GM12878 (cell line): ENCODE measurements around the gene PRSS16. TPM values are rescaled to one million over a fixed set of nuclear protein-coding genes. Genes with fewer than 3 reads are reported as not detected.

Experiments
- ATAC-seq: fragments of 200-7000 bp; cut with Tn5 transposase; 3 replicates; pipeline ENCODE4 v1.9.1; 2020; ENCODE audit warnings: mild to moderate bottlenecking, moderate library complexity
- BruUV-seq: library from RNA; stranded (reverse); fragments of 400-500 nt; replicated peaks from 2 replicates; lab custom pipeline; 2021; lab: Mats Ljungman, UMichigan
- CTCF ChIA-PET: fragments of 300-600 bp; sonication (Branson Sonifier 250); formaldehyde crosslinking; extraction: SDS; loops from one replicate; lab custom pipeline; 2021; ENCODE audit warnings: inconsistent platforms; lab: Yijun Ruan, JAX
- POLR2A ChIA-PET: fragments of 350-600 bp; formaldehyde crosslinking; extraction: SDS; loops from one replicate; lab custom pipeline; 2021; ENCODE audit warnings: inconsistent platforms; lab: Charles Lee
- RAD21 ChIA-PET: fragments of 300-600 bp; sonication (Branson Sonifier 250); formaldehyde crosslinking; loops from one replicate; lab custom pipeline; 2023; ENCODE audit warnings: antibody characterized with exemption; ENCODE audit not compliant: unreplicated experiment; lab: Charles Lee
- SMC1A ChIA-PET: fragments of 300-600 bp; sonication (Branson Sonifier 250); formaldehyde crosslinking; loops from one replicate; lab custom pipeline; 2023; ENCODE audit not compliant: unreplicated experiment, uncharacterized antibody; lab: Charles Lee
- DNase-seq: peaks from one replicate; pipeline ENCODE4 v3.0.0-alpha.2; 2011; ENCODE audit warnings: low read depth, low spot score
- FAIRE-seq: peaks from 3 replicates; lab custom pipeline; 2011; peaks lifted over from hg19 to GRCh38; lab: Jason Lieb, UNC
- H2AFZ ChIP-seq: 2 replicates; pipeline ENCODE4 v1.6.0; 2011; ENCODE audit warnings: low read depth, low read length, control low read depth; ENCODE audit not compliant: control insufficient read depth
- H3K27ac ChIP-seq: 2 replicates; pipeline ENCODE4 v1.5.1; 2011; ENCODE audit warnings: control low read depth; ENCODE audit not compliant: control insufficient read depth, insufficient read depth
- H3K27me3 ChIP-seq, 2 experiments: replicated peaks in 1 of 2; 2 replicates each; pipeline versions ENCODE4 v1.6.0 to v1.6.1; 2011; ENCODE audit warnings: low read length in 1 of 2; ENCODE audit not compliant: control insufficient read depth in 2 of 2, insufficient read depth in 2 of 2
- H3K36me3 ChIP-seq, 2 experiments: 2 replicates each; pipeline ENCODE4 v1.5.1; 2011; ENCODE audit warnings: low read length in 1 of 2; ENCODE audit not compliant: control insufficient read depth in 2 of 2, insufficient read depth in 2 of 2
- H3K4me1 ChIP-seq: 2 replicates; pipeline ENCODE4 v1.6.1; 2011; ENCODE audit warnings: mild to moderate bottlenecking, low read length, moderate library complexity, mixed read lengths; ENCODE audit not compliant: control insufficient read depth, insufficient read depth
- H3K4me2 ChIP-seq: 2 replicates; pipeline ENCODE4 v1.6.0; 2011; ENCODE audit warnings: control low read depth; ENCODE audit not compliant: control insufficient read depth, insufficient read depth
- H3K4me3 ChIP-seq: fragments of 200-600 bp; sonication (generic); 2 replicates; pipeline ENCODE4 v1.5.1; 2016
- H3K79me2 ChIP-seq: 2 replicates; pipeline ENCODE4 v1.6.0; 2011; ENCODE audit warnings: low read length; ENCODE audit not compliant: control insufficient read depth, insufficient read depth
- H3K9ac ChIP-seq: 2 replicates; pipeline ENCODE4 v1.8.0; 2011; ENCODE audit warnings: low read length, control low read depth, mixed read lengths; ENCODE audit not compliant: control insufficient read depth, insufficient read depth
- H3K9me3 ChIP-seq: replicated peaks from 3 replicates; pipeline ENCODE4 v1.5.1; 2011; ENCODE audit warnings: mild to moderate bottlenecking, low read length; ENCODE audit not compliant: control insufficient read depth, insufficient read depth
- H4K20me1 ChIP-seq: 2 replicates; pipeline ENCODE4 v1.6.0; 2011; ENCODE audit not compliant: control insufficient read depth, insufficient read depth
- BACH1 ChIP-seq: fragments of 450-650 bp; IDR thresholded peaks from 2 replicates; pipeline ENCODE4 v1.6.1; 2017; ENCODE audit warnings: mild to moderate bottlenecking, borderline replicate concordance
- CBFB ChIP-seq: IDR thresholded peaks from 2 replicates; pipeline ENCODE4 v1.6.1; 2016; ENCODE audit warnings: antibody characterized with exemption, low read depth
- IKZF2 ChIP-seq, 2 experiments: fragments of 450-650 bp; IDR thresholded peaks; 2 replicates each; pipeline ENCODE4 v1.6.1; 2017; ENCODE audit warnings: mild to moderate bottlenecking in 2 of 2, moderate library complexity in 2 of 2
- PML ChIP-seq: IDR thresholded peaks from 2 replicates; pipeline ENCODE4 v1.6.1; 2012; ENCODE audit warnings: low read length, inconsistent platforms
- SREBF2 ChIP-seq: IDR thresholded peaks from 2 replicates; pipeline ENCODE4 v1.6.1; 2012; ENCODE audit warnings: mild to moderate bottlenecking, low read length
- TAF1 ChIP-seq: IDR thresholded peaks from 2 replicates; pipeline ENCODE4 v1.6.1; 2011; ENCODE audit warnings: mild to moderate bottlenecking, low read depth, low read length, borderline replicate concordance
- TCF7 ChIP-seq: IDR thresholded peaks from 2 replicates; pipeline ENCODE4 v1.6.1; 2014; ENCODE audit warnings: antibody characterized with exemption, borderline replicate concordance
- ZNF24 ChIP-seq: fragments of 450-650 bp; IDR thresholded peaks from 2 replicates; pipeline ENCODE4 v1.6.1; 2017; ENCODE audit warnings: antibody characterized with exemption, mild to moderate bottlenecking
- ZNF274 ChIP-seq: IDR thresholded peaks from one replicate; pipeline ENCODE4 v1.8.0; 2011; ENCODE audit not compliant: insufficient read length, insufficient read depth
- WGBS: methylation state at CpG from one replicate; pipeline ENCODE4 v1.1.6; 2016; ENCODE audit warnings: low lambda C conversion rate; ENCODE audit not compliant: insufficient replicate concordance, insufficient coverage; ENCODE audit errors: missing lambda C conversion rate; 5-methylcytosine and 5-hydroxymethylcytosine counted together
- in situ Hi-C: fragments of 300-500 bp; cut with MboI; formaldehyde crosslinking; loops from 9 replicates; pipeline ENCODE4 v1.14.3; 2018; ENCODE audit warnings: mixed read lengths
- intact Hi-C: fragments of 100-400 bp; cut with micrococcal nuclease; formaldehyde crosslinking; loops from one replicate; pipeline ENCODE4 v1.14.2; 2022; ENCODE audit not compliant: unreplicated experiment
- polyA plus RNA-seq, 11 experiments: library from polyadenylated mRNA; depleted of rRNA in 4 of 11; unstranded in 6 of 11; stranded (reverse) in 5 of 11; fragments of >200 nt; fragmentation: Nextera tagmentation in 4 of 11; fragmentation: Illumina TruSeq in 1 of 11; extraction: Ambion mirVana in 4 of 11; extraction: Trizol in 1 of 11; gene quantifications; 1 replicate in 1 of 11; 2 replicates in 10 of 11; pipeline versions ENCODE4 v1.2.1 to v1.2.3, GENCODE V29; 2011 to 2016; ENCODE audit warnings: inconsistent platforms in 2 of 11, missing spikeins in 2 of 11, low read depth in 1 of 11
- total RNA-seq, 4 experiments: library from RNA; depleted of rRNA in 3 of 4; stranded (reverse); fragments of >200 nt in 3 of 4; fragmentation: Illumina TruSeq in 1 of 4; extraction: Trizol in 1 of 4; gene quantifications; 2 replicates each; pipeline versions ENCODE4 v1.2.1 to v1.2.3, GENCODE V29; 2013 to 2021
- TF ChIP-seq, protein P1 (sequence below): fragments of 450-650 bp; IDR thresholded peaks from 2 replicates; pipeline ENCODE4 v1.6.1; 2018; ENCODE audit warnings: borderline replicate concordance, mild to moderate bottlenecking; ENCODE audit not compliant: partially characterized antibody

The PRSS16 gene
- total and polyA plus RNA-seq, 10 of the 15 experiments (the other 5 are each of a cell fraction or from before 2014, with no cell fraction given), result 2.1 to 12.8 (median 6.6) TPM

DNA sequence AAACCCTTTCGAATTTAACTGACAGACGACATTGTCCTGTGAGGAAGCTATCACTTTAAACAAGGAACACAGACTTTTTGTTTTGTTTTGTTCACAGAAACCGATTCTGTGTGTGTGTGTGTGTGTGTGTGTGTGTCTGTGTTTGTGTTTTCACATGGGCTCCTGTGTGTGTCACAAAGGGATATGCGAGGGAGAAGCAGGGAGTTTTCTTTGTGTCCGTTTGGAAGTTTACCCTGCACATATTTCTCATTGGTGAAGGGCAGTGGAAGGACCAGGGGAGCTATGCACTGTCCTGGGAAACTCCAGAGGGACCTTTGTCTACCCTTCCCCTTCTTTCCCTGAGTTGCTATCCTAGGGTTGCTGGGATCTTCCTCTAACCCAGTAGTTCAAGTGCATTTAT lies 46.9 kb downstream of the PRSS16 start (continued):
- TF ChIP-seq, protein P1, sequence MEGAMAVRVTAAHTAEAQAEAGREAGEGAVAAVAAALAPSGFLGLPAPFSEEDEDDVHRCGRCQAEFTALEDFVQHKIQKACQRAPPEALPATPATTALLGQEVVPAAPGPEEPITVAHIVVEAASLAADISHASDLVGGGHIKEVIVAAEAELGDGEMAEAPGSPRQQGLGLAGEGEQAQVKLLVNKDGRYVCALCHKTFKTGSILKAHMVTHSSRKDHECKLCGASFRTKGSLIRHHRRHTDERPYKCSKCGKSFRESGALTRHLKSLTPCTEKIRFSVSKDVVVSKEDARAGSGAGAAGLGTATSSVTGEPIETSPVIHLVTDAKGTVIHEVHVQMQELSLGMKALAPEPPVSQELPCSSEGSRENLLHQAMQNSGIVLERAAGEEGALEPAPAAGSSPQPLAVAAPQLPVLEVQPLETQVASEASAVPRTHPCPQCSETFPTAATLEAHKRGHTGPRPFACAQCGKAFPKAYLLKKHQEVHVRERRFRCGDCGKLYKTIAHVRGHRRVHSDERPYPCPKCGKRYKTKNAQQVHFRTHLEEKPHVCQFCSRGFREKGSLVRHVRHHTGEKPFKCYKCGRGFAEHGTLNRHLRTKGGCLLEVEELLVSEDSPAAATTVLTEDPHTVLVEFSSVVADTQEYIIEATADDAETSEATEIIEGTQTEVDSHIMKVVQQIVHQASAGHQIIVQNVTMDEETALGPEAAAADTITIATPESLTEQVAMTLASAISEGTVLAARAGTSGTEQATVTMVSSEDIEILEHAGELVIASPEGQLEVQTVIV, result no peak
- TF ChIP-seq TCF7 (no peak), PML (no peak), CBFB (no peak), ZNF274 (no peak)

DNA sequence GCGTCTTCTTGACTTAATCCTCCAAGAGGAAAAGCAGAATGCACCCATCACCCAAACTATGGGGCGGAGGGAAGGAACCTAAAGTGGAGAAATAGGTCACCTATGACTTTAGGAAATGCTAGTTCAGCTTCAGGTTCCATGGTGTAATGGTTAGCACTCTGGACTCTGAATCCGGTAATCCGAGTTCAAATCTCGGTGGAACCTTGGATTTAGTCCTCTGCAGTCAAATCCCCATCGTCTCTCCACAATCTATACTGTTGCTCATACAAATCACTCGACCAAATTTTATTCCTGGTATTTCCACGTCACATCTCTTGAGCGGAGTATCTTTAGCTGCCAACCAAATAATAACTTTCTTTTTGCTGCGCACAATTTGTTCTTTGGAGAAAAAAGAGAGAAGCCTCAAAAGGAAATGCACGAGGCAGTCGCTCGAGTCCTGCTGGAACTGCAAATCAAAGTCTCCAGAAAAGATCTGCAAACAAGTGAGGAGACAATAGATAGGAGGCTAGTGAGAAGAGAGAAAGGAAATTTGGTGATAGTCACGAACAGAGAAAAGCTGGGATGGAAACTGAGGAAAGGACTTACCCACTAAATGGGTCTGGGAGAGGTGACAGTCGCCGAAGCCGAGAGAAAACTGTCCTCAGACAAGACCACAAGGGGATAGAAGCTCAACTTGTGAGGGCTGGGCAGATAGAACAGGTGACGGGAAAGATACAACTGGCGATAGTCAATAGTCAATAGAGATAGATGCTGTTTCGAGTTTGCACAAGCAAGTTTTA lies 48.0 kb downstream of the PRSS16 start:
- H3K27ac ChIP-seq, result no peak overlapping the region
- peaks cover 6% of the 10 kb centered on the region for H3K9me3 ChIP-seq
- H3K4me1 ChIP-seq, result no peaks in the 10 kb centered on the region; the same call in 1 of the 2 replicates
- 0 out of 2 replicates have a peak, but pooled peaks have one; percentile 23 for TF ChIP-seq ZNF24
- no peak for TF ChIP-seq IKZF2 (IDR thresholded peaks at IDR 0.05)
- TF ChIP-seq TAF1, result no peak
- peak; percentile 58; the same call in 1 of the 2 replicates for TF ChIP-seq SREBF2
- no peak for TF ChIP-seq BACH1
- TF ChIP-seq, all 136 proteins: peak for 2
- Histone ChIP-seq H2AFZ (no peak overlapping the region; the same call in 1 of the 2 replicates), H3K27me3 (peaks cover 2 to 9% of the 10 kb centered on the region in 2 experiments), H3K4me3 (peak overlapping the region; percentile 57), H3K36me3 (no peaks in the 10 kb centered on the region), H4K20me1 (no peaks in the 10 kb centered on the region), H3K9ac (no peak overlapping the region), H3K79me2 (no peaks in the 10 kb centered on the region), H3K4me2 (peak overlapping the region; percentile 71)
- RAD21 ChIA-PET, result no interaction called here
- POLR2A ChIA-PET, result no interaction called here
- in situ Hi-C loops, result no loop called here
- intact Hi-C loops, result no loop called here
- DNase-seq, result no peak
- CTCF ChIA-PET, result interaction anchor here (1.1 to 1.4 kb wide), 2 partner anchors 9 to 16 kb away, joined by 4 to 5 read pairs; partner anchors contain the start of gene POM121L2
- 32% methylated on average over 20 of the region's 20 CpGs for WGBS
- SMC1A ChIA-PET, result interaction anchor here (0.7 to 1.4 kb wide), 2 partner anchors 9 to 253 kb away, joined by 3 read pairs; no protein-coding TSS in a partner anchor
- no TSS peak for BruUV-seq
- ATAC-seq, result peak; percentile 49
- FAIRE-seq, result no peak
